Naive thymus-derived CD8-positive, alpha-beta T cell (primary cell): Measurements from ENCODE around the gene AQP12A. TPM values are rescaled to one million over a fixed set of nuclear protein-coding genes. Genes with fewer than 3 reads are reported as not detected.
A peak's percentile ranks its signal among the peaks of the same experiment; 100 is the strongest.
"Not testable (repeated sequence)": the region's sequence is repeated elsewhere in the genome, so short reads cannot be mapped to it uniquely, and the experiment has no call there.

Source experiments
- ATAC-seq, 2 donors: fragments of 150-1000 bp; cut with Tn5 transposase in 1 of 2; sonication (Bioruptor Pico), chemical (Tn5 transposase) in 1 of 2; 1 replicate in 1 of 2; 2 replicates in 1 of 2; pipeline ENCODE4 v1.10.0; 2021; ENCODE audit warnings: mild to moderate bottlenecking in 2 of 2, moderate library complexity in 2 of 2
- POLR2A ChIA-PET: fragments of 350-600 bp; sonication (Branson Sonifier 250); formaldehyde crosslinking; loops from one replicate; lab custom pipeline; 2021; ENCODE audit warnings: antibody characterized with exemption; lab: Charles Lee
- DNase-seq, 10 donors: peaks; one replicate each; pipeline versions ENCODE4 v3.0.0 to v3.0.0-alpha.2; 2020 to 2022
- H3K27ac Mint-ChIP-seq, 10 donors: one replicate each; pipeline ENCODE4 v1.8.0; 2020 to 2022; ENCODE audit warnings: mild to moderate bottlenecking in 10 of 10, mixed read lengths in 10 of 10, moderate library complexity in 4 of 10, inconsistent platforms in 1 of 10
- H3K27me3 Mint-ChIP-seq, 5 donors: one replicate each; pipeline ENCODE4 v1.8.0; 2021 to 2022; ENCODE audit warnings: mixed read lengths in 5 of 5
- H3K36me3 Mint-ChIP-seq, 3 donors: one replicate each; pipeline ENCODE4 v1.8.0; 2020 to 2022; ENCODE audit warnings: mixed read lengths in 3 of 3, mild to moderate bottlenecking in 2 of 3, inconsistent platforms in 1 of 3
- H3K4me1 Mint-ChIP-seq, 4 donors: one replicate each; pipeline ENCODE4 v1.8.0; 2021 to 2022; ENCODE audit warnings: mixed read lengths in 4 of 4
- H3K4me3 Mint-ChIP-seq, 10 donors: one replicate each; pipeline ENCODE4 v1.8.0; 2020 to 2022; ENCODE audit warnings: mild to moderate bottlenecking in 10 of 10, mixed read lengths in 10 of 10, moderate library complexity in 6 of 10, inconsistent platforms in 1 of 10
- H3K9me3 Mint-ChIP-seq, 9 donors: one replicate each; pipeline ENCODE4 v1.8.0; 2020 to 2022; ENCODE audit warnings: mixed read lengths in 9 of 9, mild to moderate bottlenecking in 3 of 9, inconsistent platforms in 1 of 9, moderate library complexity in 1 of 9
- polyA plus RNA-seq, 3 donors: library from polyadenylated mRNA; unstranded; fragments of 300-500 nt; fragmentation: Illumina TruSeq; gene quantifications; one replicate each; pipeline ENCODE4 v1.2.3, GENCODE V29; 2021
- total RNA-seq, 8 experiments: library from RNA in 2 of 8; stranded (reverse) in 2 of 8; gene quantifications; one replicate each; pipeline ENCODE4 v1.2.3 and lab custom pipeline; 2021 to 2026

The AQP12A gene
- total and polyA plus RNA-seq, 5 experiments from 2014 or later, result not detected

GRCh38 chr2:240647503-240648154, 44.0 kb upstream of the AQP12A start:
- no peaks in the 10 kb centered on the region for H3K9me3 Mint-ChIP-seq
- H3K4me3 Mint-ChIP-seq, result peak overlapping the region in 1 of 10 donors; percentile 3
- H3K27ac Mint-ChIP-seq, result peak overlapping the region in 2 of 10 donors; percentile 41 to 52
- POLR2A ChIA-PET, result no interaction called here
- peaks cover 0 to 13% (median 4%) of the 10 kb centered on the region in 4 donors for H3K4me1 Mint-ChIP-seq
- ATAC-seq (no peak), DNase-seq (no peak)
- no peaks in the 10 kb centered on the region for H3K36me3 Mint-ChIP-seq
- peaks cover 4 to 29% (median 24%) of the 10 kb centered on the region in 5 donors for H3K27me3 Mint-ChIP-seq

- no peaks in the 10 kb centered on the region for H3K36me3 Mint-ChIP-seq
- ATAC-seq (no peak), DNase-seq (no peak)
- peak overlapping the region in 1 of 10 donors; percentile 52 for H3K27ac Mint-ChIP-seq
- peaks cover 4 to 29% (median 25%) of the 10 kb centered on the region in 5 donors for H3K27me3 Mint-ChIP-seq
- H3K9me3 Mint-ChIP-seq, result peaks cover 0 to 2% (median 0%) of the 10 kb centered on the region in 9 donors
- no peak overlapping the region for H3K4me3 Mint-ChIP-seq
- H3K4me1 Mint-ChIP-seq, result peaks cover 0 to 12% (median 4%) of the 10 kb centered on the region in 4 donors
- POLR2A ChIA-PET, result interaction anchor here (0.6 kb wide), 1 partner anchor 859 kb away, joined by 3 read pairs; no protein-coding TSS in a partner anchor
Observed at GRCh38 chr2:240648155-240648649, 43.5 kb upstream of the AQP12A start.

- no peak for DNase-seq
- no peak for ATAC-seq
- POLR2A ChIA-PET, result interaction anchor here (0.6 kb wide), 1 partner anchor 858 kb away, joined by 3 read pairs; no protein-coding TSS in a partner anchor
- Mint-ChIP-seq H3K27ac (peak overlapping the region in 2 of 10 donors; percentile 30 to 51), H3K4me1 (peaks cover 0 to 11% (median 4%) of the 10 kb centered on the region in 4 donors), H3K4me3 (no peak overlapping the region), H3K36me3 (no peaks in the 10 kb centered on the region), H3K27me3 (peaks cover 4 to 29% (median 25%) of the 10 kb centered on the region in 5 donors), H3K9me3 (peaks cover 0 to 2% (median 0%) of the 10 kb centered on the region in 9 donors)
Observed at GRCh38 chr2:240648650-240649275, 42.9 kb upstream of the AQP12A start.

GRCh38 chr2:240649331-240649730, 42.3 kb upstream of the AQP12A start:
- DNase-seq, result no peak
- Mint-ChIP-seq H3K36me3 (no peaks in the 10 kb centered on the region), H3K27me3 (peaks cover 4 to 29% (median 25%) of the 10 kb centered on the region in 5 donors), H3K27ac (peak overlapping the region in 2 of 10 donors; percentile 40 to 51), H3K4me3 (no peak overlapping the region), H3K9me3 (peaks cover 0 to 2% (median 0%) of the 10 kb centered on the region in 9 donors), H3K4me1 (peaks cover 0 to 11% (median 4%) of the 10 kb centered on the region in 4 donors)
- POLR2A ChIA-PET, result no interaction called here
- no peak for ATAC-seq

- H3K27ac Mint-ChIP-seq, result no peak overlapping the region
- H3K4me3 Mint-ChIP-seq, result no peak overlapping the region
- H3K27me3 Mint-ChIP-seq, result peaks cover 4 to 37% (median 25%) of the 10 kb centered on the region in 5 donors
- H3K9me3 Mint-ChIP-seq, result peaks cover 0 to 2% (median 0%) of the 10 kb centered on the region in 9 donors
- ATAC-seq, result no peak
- no peaks in the 10 kb centered on the region for H3K36me3 Mint-ChIP-seq
- POLR2A ChIA-PET, result no interaction called here
- H3K4me1 Mint-ChIP-seq, result peaks cover 4 to 13% (median 8%) of the 10 kb centered on the region in 4 donors
- no peak for DNase-seq
Observed at GRCh38 chr2:240650254-240650965, 41.3 kb upstream of the AQP12A start.

- peaks cover 0 to 2% (median 0%) of the 10 kb centered on the region in 9 donors for H3K9me3 Mint-ChIP-seq
Observed at GRCh38 chr2:240651185-240651584, 40.5 kb upstream of the AQP12A start.

GRCh38 chr2:240655931-240656886, 35.5 kb upstream of the AQP12A start:
- H3K9me3 Mint-ChIP-seq, result peaks cover 0 to 4% (median 0%) of the 10 kb centered on the region in 9 donors
- H3K27me3 Mint-ChIP-seq, result peaks cover 1 to 18% (median 7%) of the 10 kb centered on the region in 5 donors
- peak in 1 of 10 donors; percentile 49 for DNase-seq
- peaks cover 6 to 13% (median 11%) of the 10 kb centered on the region in 4 donors for H3K4me1 Mint-ChIP-seq
- no peaks in the 10 kb centered on the region for H3K36me3 Mint-ChIP-seq
- POLR2A ChIA-PET, result no interaction called here
- H3K27ac Mint-ChIP-seq, result peak overlapping the region in 1 of 10 donors; percentile 51
- H3K4me3 Mint-ChIP-seq, result no peak overlapping the region
- ATAC-seq, result no peak

More at GRCh38 chr2:240651185-240651584, 40.5 kb upstream of the AQP12A start:
- Mint-ChIP-seq H3K27me3 (peaks cover 4 to 37% (median 25%) of the 10 kb centered on the region in 5 donors), H3K36me3 (no peaks in the 10 kb centered on the region), H3K27ac (no peak overlapping the region), H3K4me3 (no peak overlapping the region), H3K4me1 (peaks cover 4 to 10% (median 7%) of the 10 kb centered on the region in 4 donors)
- POLR2A ChIA-PET, result no interaction called here
- DNase-seq (no peak), ATAC-seq (no peak)

- H3K27me3 Mint-ChIP-seq, result peaks cover 0 to 20% (median 3%) of the 10 kb centered on the region in 5 donors
- peaks cover 0 to 10% (median 0%) of the 10 kb centered on the region in 3 donors for H3K36me3 Mint-ChIP-seq
- H3K9me3 Mint-ChIP-seq, result peaks cover 0 to 16% (median 5%) of the 10 kb centered on the region in 9 donors
Observed at GRCh38 chr2:240659883-240660282, 31.8 kb upstream of the AQP12A start.

GRCh38 chr2:240662681-240663080, 29.0 kb upstream of the AQP12A start:
- Mint-ChIP-seq H3K9me3 (peaks cover 3 to 29% (median 12%) of the 10 kb centered on the region in 9 donors), H3K36me3 (peaks cover 0 to 22% (median 2%) of the 10 kb centered on the region in 3 donors), H3K27me3 (peaks cover 0 to 37% (median 9%) of the 10 kb centered on the region in 5 donors), H3K27ac (no peak overlapping the region), H3K4me3 (no peak overlapping the region), H3K4me1 (peaks cover 0 to 1% (median 0%) of the 10 kb centered on the region in 4 donors)
- peak in 1 of 10 donors; percentile 8 for DNase-seq
- POLR2A ChIA-PET, result no interaction called here
- no peak for ATAC-seq

More at GRCh38 chr2:240659883-240660282, 31.8 kb upstream of the AQP12A start:
- DNase-seq, H3K27ac Mint-ChIP-seq, POLR2A ChIA-PET, H3K4me3 Mint-ChIP-seq, ATAC-seq: not testable (repeated sequence)
- H3K4me1 Mint-ChIP-seq, result peaks cover 3 to 12% (median 9%) of the 10 kb centered on the region in 4 donors

- POLR2A ChIA-PET, result no interaction called here
Observed at GRCh38 chr2:240663546-240664190, 28.0 kb upstream of the AQP12A start.

GRCh38 chr2:240664622-240665021, 27.0 kb upstream of the AQP12A start:
- Mint-ChIP-seq H3K4me3 (no peak overlapping the region), H3K27ac (no peak overlapping the region), H3K27me3 (peaks cover 0 to 39% (median 10%) of the 10 kb centered on the region in 5 donors), H3K36me3 (peaks cover 0 to 22% (median 2%) of the 10 kb centered on the region in 3 donors), H3K9me3 (peaks cover 3 to 29% (median 12%) of the 10 kb centered on the region in 9 donors), H3K4me1 (no peaks in the 10 kb centered on the region)
- DNase-seq (peak in 1 of 10 donors; percentile 2), ATAC-seq (no peak)
- POLR2A ChIA-PET, result no interaction called here

More at GRCh38 chr2:240663546-240664190, 28.0 kb upstream of the AQP12A start:
- Mint-ChIP-seq H3K4me3 (no peak overlapping the region), H3K4me1 (peaks cover 0 to 1% (median 0%) of the 10 kb centered on the region in 4 donors), H3K27ac (no peak overlapping the region), H3K27me3 (peaks cover 0 to 43% (median 10%) of the 10 kb centered on the region in 5 donors), H3K9me3 (peaks cover 3 to 29% (median 12%) of the 10 kb centered on the region in 9 donors), H3K36me3 (peaks cover 0 to 22% (median 2%) of the 10 kb centered on the region in 3 donors)
- DNase-seq (no peak), ATAC-seq (no peak)
